ENCODE results near the gene HK3.

Gene HK3

GRCh38 chr5:176850371-176851245, 48.5 kb downstream of the HK3 start:
- Histone ChIP-seq H3K27ac (ENCODE audit: low read length) (no peak overlapping the region), H3K4me1 (ENCODE audit: control insufficient read depth, insufficient read depth, low read length) (peaks cover 3% of the 10 kb centered on the region; the same call in 1 of the 2 replicates), H3K4me3 (ENCODE audit: low read length) (no peak overlapping the region), H3K36me3 (ENCODE audit: control insufficient read depth, insufficient read depth, low read length) (no peaks in the 10 kb centered on the region), H3K9me3 (ENCODE audit: control insufficient read depth, insufficient read depth, low read length) (no peaks in the 10 kb centered on the region), H3K27me3 (ENCODE audit: control insufficient read depth, insufficient read depth, low read length) (no peaks in the 10 kb centered on the region)
- WGBS (ENCODE audit: insufficient coverage, insufficient read length): no CpG with 5 or more reads among the region's 21 CpGs
- DNase-seq (ENCODE audit: low read depth, low spot score): no peak

GRCh38 chr5:176849611-176850227, 49.4 kb downstream of the HK3 start:
- Histone ChIP-seq H3K27ac (ENCODE audit: low read length) (no peak overlapping the region), H3K36me3 (ENCODE audit: control insufficient read depth, insufficient read depth, low read length) (no peaks in the 10 kb centered on the region; the same call in 1 of the 2 replicates), H3K4me3 (ENCODE audit: low read length) (no peak overlapping the region), H3K4me1 (ENCODE audit: control insufficient read depth, insufficient read depth, low read length) (peaks cover 3% of the 10 kb centered on the region; the same call in 1 of the 2 replicates), H3K9me3 (ENCODE audit: control insufficient read depth, insufficient read depth, low read length) (no peaks in the 10 kb centered on the region), H3K27me3 (ENCODE audit: control insufficient read depth, insufficient read depth, low read length) (no peaks in the 10 kb centered on the region)
- DNase-seq (ENCODE audit: low read depth, low spot score): no peak
- WGBS (ENCODE audit: insufficient coverage, insufficient read length): no CpG with 5 or more reads among the region's 7 CpGs

- DNase-seq (ENCODE audit: low read depth, low spot score): no peak
- Histone ChIP-seq H3K4me1 (ENCODE audit: control insufficient read depth, insufficient read depth, low read length) (peaks cover 3% of the 10 kb centered on the region; the same call in 1 of the 2 replicates), H3K4me3 (ENCODE audit: low read length) (no peak overlapping the region), H3K9me3 (ENCODE audit: control insufficient read depth, insufficient read depth, low read length) (no peaks in the 10 kb centered on the region), H3K36me3 (ENCODE audit: control insufficient read depth, insufficient read depth, low read length) (no peaks in the 10 kb centered on the region; the same call in 1 of the 2 replicates), H3K27me3 (ENCODE audit: control insufficient read depth, insufficient read depth, low read length) (no peaks in the 10 kb centered on the region), H3K27ac (ENCODE audit: low read length) (no peak overlapping the region)
- WGBS (ENCODE audit: insufficient coverage, insufficient read length): no CpG with 5 or more reads among the region's 13 CpGs
These were observed 50.5 kb downstream of the HK3 start for GRCh38 chr5:176848651-176849050.

- H3K27ac ChIP-seq (ENCODE audit: low read length): no peak overlapping the region
- DNase-seq (ENCODE audit: low read depth, low spot score): no peak
- H3K27me3 ChIP-seq (ENCODE audit: control insufficient read depth, insufficient read depth, low read length): no peaks in the 10 kb centered on the region
- H3K4me3 ChIP-seq (ENCODE audit: low read length): no peak overlapping the region
- no CpG with 5 or more reads among the region's 13 CpGs for WGBS (ENCODE audit: insufficient coverage, insufficient read length)
- peaks cover 3% of the 10 kb centered on the region; the same call in 1 of the 2 replicates for H3K4me1 ChIP-seq (ENCODE audit: control insufficient read depth, insufficient read depth, low read length)
- no peaks in the 10 kb centered on the region for H3K9me3 ChIP-seq (ENCODE audit: control insufficient read depth, insufficient read depth, low read length)
- H3K36me3 ChIP-seq (ENCODE audit: control insufficient read depth, insufficient read depth, low read length): no peaks in the 10 kb centered on the region; the same call in 1 of the 2 replicates
These were observed 51.3 kb downstream of the HK3 start for GRCh38 chr5:176847726-176848290.

GRCh38 chr5:176847148-176847547, 52.0 kb downstream of the HK3 start:
- DNase-seq (ENCODE audit: low read depth, low spot score): no peak
- Histone ChIP-seq H3K27ac (ENCODE audit: low read length) (no peak overlapping the region), H3K9me3 (ENCODE audit: control insufficient read depth, insufficient read depth, low read length) (no peaks in the 10 kb centered on the region), H3K4me1 (ENCODE audit: control insufficient read depth, insufficient read depth, low read length) (peaks cover 3% of the 10 kb centered on the region; the same call in 1 of the 2 replicates), H3K36me3 (ENCODE audit: control insufficient read depth, insufficient read depth, low read length) (no peaks in the 10 kb centered on the region; the same call in 1 of the 2 replicates), H3K27me3 (ENCODE audit: control insufficient read depth, insufficient read depth, low read length) (no peaks in the 10 kb centered on the region), H3K4me3 (ENCODE audit: low read length) (no peak overlapping the region)
- WGBS (ENCODE audit: insufficient coverage, insufficient read length): no CpG with 5 or more reads among the region's 18 CpGs

GRCh38 chr5:176846335-176847140, 52.6 kb downstream of the HK3 start:
- no CpG with 5 or more reads among the region's 24 CpGs for WGBS (ENCODE audit: insufficient coverage, insufficient read length)
- Histone ChIP-seq H3K27me3 (ENCODE audit: control insufficient read depth, insufficient read depth, low read length) (no peaks in the 10 kb centered on the region), H3K27ac (ENCODE audit: low read length) (no peak overlapping the region), H3K4me1 (ENCODE audit: control insufficient read depth, insufficient read depth, low read length) (peaks cover 3% of the 10 kb centered on the region; the same call in 1 of the 2 replicates), H3K36me3 (ENCODE audit: control insufficient read depth, insufficient read depth, low read length) (no peaks in the 10 kb centered on the region; the same call in 1 of the 2 replicates), H3K4me3 (ENCODE audit: low read length) (no peak overlapping the region), H3K9me3 (ENCODE audit: control insufficient read depth, insufficient read depth, low read length) (no peaks in the 10 kb centered on the region)
- no peak for DNase-seq (ENCODE audit: low read depth, low spot score)

- no peaks in the 10 kb centered on the region for H3K9me3 ChIP-seq (ENCODE audit: control insufficient read depth, insufficient read depth, low read length)
- peaks cover 3% of the 10 kb centered on the region; the same call in 1 of the 2 replicates for H3K4me1 ChIP-seq (ENCODE audit: control insufficient read depth, insufficient read depth, low read length)
- no peak overlapping the region for H3K4me3 ChIP-seq (ENCODE audit: low read length)
- no peaks in the 10 kb centered on the region for H3K27me3 ChIP-seq (ENCODE audit: control insufficient read depth, insufficient read depth, low read length)
- H3K36me3 ChIP-seq (ENCODE audit: control insufficient read depth, insufficient read depth, low read length): no peaks in the 10 kb centered on the region; the same call in 1 of the 2 replicates
- no peak overlapping the region for H3K27ac ChIP-seq (ENCODE audit: low read length)
- DNase-seq (ENCODE audit: low read depth, low spot score): no peak
- WGBS (ENCODE audit: insufficient coverage, insufficient read length): no CpG with 5 or more reads among the region's 6 CpGs
These were observed 53.8 kb downstream of the HK3 start for GRCh38 chr5:176845392-176845713.

GRCh38 chr5:176844706-176845391, 54.3 kb downstream of the HK3 start:
- WGBS (ENCODE audit: insufficient coverage, insufficient read length): no CpG with 5 or more reads among the region's 21 CpGs
- peaks cover 3% of the 10 kb centered on the region; the same call in 1 of the 2 replicates for H3K4me1 ChIP-seq (ENCODE audit: control insufficient read depth, insufficient read depth, low read length)
- H3K27me3 ChIP-seq (ENCODE audit: control insufficient read depth, insufficient read depth, low read length): no peaks in the 10 kb centered on the region
- H3K36me3 ChIP-seq (ENCODE audit: control insufficient read depth, insufficient read depth, low read length): no peaks in the 10 kb centered on the region; the same call in 1 of the 2 replicates
- H3K9me3 ChIP-seq (ENCODE audit: control insufficient read depth, insufficient read depth, low read length): no peaks in the 10 kb centered on the region
- H3K4me3 ChIP-seq (ENCODE audit: low read length): no peak overlapping the region
- no peak for DNase-seq (ENCODE audit: low read depth, low spot score)
- H3K27ac ChIP-seq (ENCODE audit: low read length): no peak overlapping the region

GRCh38 chr5:176844281-176844680, 54.9 kb downstream of the HK3 start:
- Histone ChIP-seq H3K27ac (ENCODE audit: low read length) (no peak overlapping the region), H3K4me1 (ENCODE audit: control insufficient read depth, insufficient read depth, low read length) (peaks cover 3% of the 10 kb centered on the region; the same call in 1 of the 2 replicates), H3K36me3 (ENCODE audit: control insufficient read depth, insufficient read depth, low read length) (no peaks in the 10 kb centered on the region; the same call in 1 of the 2 replicates), H3K27me3 (ENCODE audit: control insufficient read depth, insufficient read depth, low read length) (no peaks in the 10 kb centered on the region), H3K4me3 (ENCODE audit: low read length) (no peak overlapping the region), H3K9me3 (ENCODE audit: control insufficient read depth, insufficient read depth, low read length) (no peaks in the 10 kb centered on the region)
- DNase-seq (ENCODE audit: low read depth, low spot score): no peak
- no CpG with 5 or more reads among the region's 10 CpGs for WGBS (ENCODE audit: insufficient coverage, insufficient read length)
